Heart left ventricle (tissue), 13 donors: ENCODE data around the gene BRD9.

Experiments
- CTCF ChIP-seq, 12 donors: fragments of 200-600 bp; sonication (generic) in 4 of 12; IDR thresholded peaks; one replicate each; pipeline versions ENCODE4 v1.5.0 to v1.8.0; 2018 to 2022; ENCODE audit warnings: antibody characterized with exemption in 12 of 12, mild to moderate bottlenecking in 5 of 12
- POLR2A ChIP-seq, 2 donors: fragments of 450-650 bp; IDR thresholded peaks; one replicate each; pipeline ENCODE4 v1.6.1; 2017; ENCODE audit warnings: antibody characterized with exemption in 2 of 2, mild to moderate bottlenecking in 2 of 2, moderate library complexity in 2 of 2
- donor health status: ischemic (EF 13 %, LVEDD 7.1; RV severe dilation, severe dysfunction).
- donor health status: DM: no; HTN: yes; CAD: no.
- donor health status: DM: no; HTN: no; CAD: no.
- donor health status: ischemic (EF 25% LVEDD 6.9; RV normal size, moderate dysfunction).
- donor health status: ischemic (EF 25% LVEDD 5.7; RV mildly dilated, moderate dysfunction).
- donor health status: ischemic (EF 35%, LVEDD 5.7; RV mildly dilated, moderate dysfunction).
- donor health status: nonischemic (EF 11% LVEDD 7.7; RV severe dilation, severe dysfunction).
- donor health status: DM: yes; HTN: yes; CAD: no.
- donor health status: PGD.
- donor health status: ischemic (EF 29% LVEDD 5.4; RV normal size, mild dysfunction).
- donor health status: nonischemic (EF 23%, LVEDD 6.1; RV moderate dilation, normal function).

DNA sequence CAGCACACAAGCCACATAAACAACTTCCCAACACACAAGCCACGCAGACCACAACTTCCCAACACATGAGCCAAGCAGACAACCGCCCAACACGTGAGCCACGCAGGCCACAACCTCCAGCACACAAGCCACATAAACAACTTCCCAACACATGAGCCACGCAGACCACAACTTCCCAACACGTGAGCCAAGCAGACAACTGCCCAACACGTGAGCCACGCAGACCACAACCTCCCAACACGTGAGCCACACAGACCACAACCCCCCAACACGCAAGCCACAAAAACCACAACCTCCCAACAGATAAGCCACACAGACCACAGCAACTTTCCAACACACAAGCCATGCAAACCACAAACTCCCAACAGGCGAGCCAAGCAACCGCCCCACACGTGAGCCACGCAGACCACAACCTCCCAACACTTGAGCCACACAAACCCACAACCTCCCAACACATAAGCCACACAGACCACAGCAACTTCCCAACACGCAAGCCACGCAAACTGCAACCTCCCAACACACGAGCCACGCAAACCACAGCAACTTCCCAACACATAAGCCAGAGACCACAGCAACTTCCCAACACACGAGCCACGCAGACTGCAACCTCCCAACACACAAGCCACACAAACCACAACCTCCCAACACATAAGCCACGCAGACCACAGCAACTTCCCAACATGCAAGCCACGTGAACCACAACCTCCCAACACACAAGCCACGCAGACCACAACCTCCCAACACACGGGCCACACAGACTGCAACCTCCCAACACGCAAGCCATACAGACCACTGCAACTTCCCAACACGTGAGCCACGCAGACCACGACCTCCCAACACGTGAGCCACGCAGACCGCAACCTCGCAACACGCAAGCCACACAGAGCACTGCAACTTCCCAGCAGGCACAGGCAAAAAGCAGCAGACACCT is 10.1 kb downstream of the BRD9 start:
- TF ChIP-seq CTCF (IDR thresholded peaks at IDR 0.05) (no peak), POLR2A (IDR thresholded peaks at IDR 0.05) (no peak)
